ENCODE data around the gene CYREN. TPM values are rescaled to one million over a fixed set of nuclear protein-coding genes. Genes with fewer than 3 reads are reported as not detected.

Gene CYREN
- total and polyA plus RNA-seq, 9 of the 15 experiments (the other 6 are each of a cell fraction or from before 2014, with no cell fraction given), result 13.9 to 108 (median 88.8) TPM

DNA sequence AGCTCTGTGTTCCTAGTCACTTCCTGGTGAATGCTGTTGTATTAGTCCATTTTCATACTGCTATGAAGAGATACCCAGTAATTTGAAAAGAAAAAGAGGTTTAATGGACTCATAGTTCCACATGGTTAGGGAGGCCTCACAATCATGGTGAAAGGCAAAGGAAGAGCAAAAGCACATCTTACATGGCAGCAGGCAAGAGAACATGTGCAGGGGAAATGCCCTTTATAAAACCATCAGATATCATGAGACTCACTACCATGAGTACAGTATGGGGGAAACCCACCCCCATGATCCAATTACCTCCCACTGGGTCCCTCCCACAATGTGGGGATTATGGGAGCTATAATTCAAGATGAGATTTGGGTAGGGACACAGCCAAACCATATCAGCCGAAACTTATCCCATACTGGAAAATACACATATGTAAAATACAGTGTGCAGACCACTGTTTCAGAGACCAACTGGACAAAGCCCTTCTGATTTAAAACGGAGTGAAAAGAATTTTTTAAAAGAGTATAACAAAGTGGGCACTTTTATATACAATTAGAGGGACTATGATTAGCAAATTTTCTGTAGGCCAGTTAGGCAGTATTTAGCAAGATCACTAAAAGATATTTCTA is 8.0 kb downstream of the CYREN start (continued):
- TF ChIP-seq, protein P1, sequence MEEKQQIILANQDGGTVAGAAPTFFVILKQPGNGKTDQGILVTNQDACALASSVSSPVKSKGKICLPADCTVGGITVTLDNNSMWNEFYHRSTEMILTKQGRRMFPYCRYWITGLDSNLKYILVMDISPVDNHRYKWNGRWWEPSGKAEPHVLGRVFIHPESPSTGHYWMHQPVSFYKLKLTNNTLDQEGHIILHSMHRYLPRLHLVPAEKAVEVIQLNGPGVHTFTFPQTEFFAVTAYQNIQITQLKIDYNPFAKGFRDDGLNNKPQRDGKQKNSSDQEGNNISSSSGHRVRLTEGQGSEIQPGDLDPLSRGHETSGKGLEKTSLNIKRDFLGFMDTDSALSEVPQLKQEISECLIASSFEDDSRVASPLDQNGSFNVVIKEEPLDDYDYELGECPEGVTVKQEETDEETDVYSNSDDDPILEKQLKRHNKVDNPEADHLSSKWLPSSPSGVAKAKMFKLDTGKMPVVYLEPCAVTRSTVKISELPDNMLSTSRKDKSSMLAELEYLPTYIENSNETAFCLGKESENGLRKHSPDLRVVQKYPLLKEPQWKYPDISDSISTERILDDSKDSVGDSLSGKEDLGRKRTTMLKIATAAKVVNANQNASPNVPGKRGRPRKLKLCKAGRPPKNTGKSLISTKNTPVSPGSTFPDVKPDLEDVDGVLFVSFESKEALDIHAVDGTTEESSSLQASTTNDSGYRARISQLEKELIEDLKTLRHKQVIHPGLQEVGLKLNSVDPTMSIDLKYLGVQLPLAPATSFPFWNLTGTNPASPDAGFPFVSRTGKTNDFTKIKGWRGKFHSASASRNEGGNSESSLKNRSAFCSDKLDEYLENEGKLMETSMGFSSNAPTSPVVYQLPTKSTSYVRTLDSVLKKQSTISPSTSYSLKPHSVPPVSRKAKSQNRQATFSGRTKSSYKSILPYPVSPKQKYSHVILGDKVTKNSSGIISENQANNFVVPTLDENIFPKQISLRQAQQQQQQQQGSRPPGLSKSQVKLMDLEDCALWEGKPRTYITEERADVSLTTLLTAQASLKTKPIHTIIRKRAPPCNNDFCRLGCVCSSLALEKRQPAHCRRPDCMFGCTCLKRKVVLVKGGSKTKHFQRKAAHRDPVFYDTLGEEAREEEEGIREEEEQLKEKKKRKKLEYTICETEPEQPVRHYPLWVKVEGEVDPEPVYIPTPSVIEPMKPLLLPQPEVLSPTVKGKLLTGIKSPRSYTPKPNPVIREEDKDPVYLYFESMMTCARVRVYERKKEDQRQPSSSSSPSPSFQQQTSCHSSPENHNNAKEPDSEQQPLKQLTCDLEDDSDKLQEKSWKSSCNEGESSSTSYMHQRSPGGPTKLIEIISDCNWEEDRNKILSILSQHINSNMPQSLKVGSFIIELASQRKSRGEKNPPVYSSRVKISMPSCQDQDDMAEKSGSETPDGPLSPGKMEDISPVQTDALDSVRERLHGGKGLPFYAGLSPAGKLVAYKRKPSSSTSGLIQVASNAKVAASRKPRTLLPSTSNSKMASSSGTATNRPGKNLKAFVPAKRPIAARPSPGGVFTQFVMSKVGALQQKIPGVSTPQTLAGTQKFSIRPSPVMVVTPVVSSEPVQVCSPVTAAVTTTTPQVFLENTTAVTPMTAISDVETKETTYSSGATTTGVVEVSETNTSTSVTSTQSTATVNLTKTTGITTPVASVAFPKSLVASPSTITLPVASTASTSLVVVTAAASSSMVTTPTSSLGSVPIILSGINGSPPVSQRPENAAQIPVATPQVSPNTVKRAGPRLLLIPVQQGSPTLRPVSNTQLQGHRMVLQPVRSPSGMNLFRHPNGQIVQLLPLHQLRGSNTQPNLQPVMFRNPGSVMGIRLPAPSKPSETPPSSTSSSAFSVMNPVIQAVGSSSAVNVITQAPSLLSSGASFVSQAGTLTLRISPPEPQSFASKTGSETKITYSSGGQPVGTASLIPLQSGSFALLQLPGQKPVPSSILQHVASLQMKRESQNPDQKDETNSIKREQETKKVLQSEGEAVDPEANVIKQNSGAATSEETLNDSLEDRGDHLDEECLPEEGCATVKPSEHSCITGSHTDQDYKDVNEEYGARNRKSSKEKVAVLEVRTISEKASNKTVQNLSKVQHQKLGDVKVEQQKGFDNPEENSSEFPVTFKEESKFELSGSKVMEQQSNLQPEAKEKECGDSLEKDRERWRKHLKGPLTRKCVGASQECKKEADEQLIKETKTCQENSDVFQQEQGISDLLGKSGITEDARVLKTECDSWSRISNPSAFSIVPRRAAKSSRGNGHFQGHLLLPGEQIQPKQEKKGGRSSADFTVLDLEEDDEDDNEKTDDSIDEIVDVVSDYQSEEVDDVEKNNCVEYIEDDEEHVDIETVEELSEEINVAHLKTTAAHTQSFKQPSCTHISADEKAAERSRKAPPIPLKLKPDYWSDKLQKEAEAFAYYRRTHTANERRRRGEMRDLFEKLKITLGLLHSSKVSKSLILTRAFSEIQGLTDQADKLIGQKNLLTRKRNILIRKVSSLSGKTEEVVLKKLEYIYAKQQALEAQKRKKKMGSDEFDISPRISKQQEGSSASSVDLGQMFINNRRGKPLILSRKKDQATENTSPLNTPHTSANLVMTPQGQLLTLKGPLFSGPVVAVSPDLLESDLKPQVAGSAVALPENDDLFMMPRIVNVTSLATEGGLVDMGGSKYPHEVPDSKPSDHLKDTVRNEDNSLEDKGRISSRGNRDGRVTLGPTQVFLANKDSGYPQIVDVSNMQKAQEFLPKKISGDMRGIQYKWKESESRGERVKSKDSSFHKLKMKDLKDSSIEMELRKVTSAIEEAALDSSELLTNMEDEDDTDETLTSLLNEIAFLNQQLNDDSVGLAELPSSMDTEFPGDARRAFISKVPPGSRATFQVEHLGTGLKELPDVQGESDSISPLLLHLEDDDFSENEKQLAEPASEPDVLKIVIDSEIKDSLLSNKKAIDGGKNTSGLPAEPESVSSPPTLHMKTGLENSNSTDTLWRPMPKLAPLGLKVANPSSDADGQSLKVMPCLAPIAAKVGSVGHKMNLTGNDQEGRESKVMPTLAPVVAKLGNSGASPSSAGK (IDR thresholded peaks at IDR 0.05), result peak; percentile 50
- TF ChIP-seq, protein P2, sequence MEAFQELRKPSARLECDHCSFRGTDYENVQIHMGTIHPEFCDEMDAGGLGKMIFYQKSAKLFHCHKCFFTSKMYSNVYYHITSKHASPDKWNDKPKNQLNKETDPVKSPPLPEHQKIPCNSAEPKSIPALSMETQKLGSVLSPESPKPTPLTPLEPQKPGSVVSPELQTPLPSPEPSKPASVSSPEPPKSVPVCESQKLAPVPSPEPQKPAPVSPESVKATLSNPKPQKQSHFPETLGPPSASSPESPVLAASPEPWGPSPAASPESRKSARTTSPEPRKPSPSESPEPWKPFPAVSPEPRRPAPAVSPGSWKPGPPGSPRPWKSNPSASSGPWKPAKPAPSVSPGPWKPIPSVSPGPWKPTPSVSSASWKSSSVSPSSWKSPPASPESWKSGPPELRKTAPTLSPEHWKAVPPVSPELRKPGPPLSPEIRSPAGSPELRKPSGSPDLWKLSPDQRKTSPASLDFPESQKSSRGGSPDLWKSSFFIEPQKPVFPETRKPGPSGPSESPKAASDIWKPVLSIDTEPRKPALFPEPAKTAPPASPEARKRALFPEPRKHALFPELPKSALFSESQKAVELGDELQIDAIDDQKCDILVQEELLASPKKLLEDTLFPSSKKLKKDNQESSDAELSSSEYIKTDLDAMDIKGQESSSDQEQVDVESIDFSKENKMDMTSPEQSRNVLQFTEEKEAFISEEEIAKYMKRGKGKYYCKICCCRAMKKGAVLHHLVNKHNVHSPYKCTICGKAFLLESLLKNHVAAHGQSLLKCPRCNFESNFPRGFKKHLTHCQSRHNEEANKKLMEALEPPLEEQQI (IDR thresholded peaks at IDR 0.05), result 0 out of 2 replicates have a peak, but pooled peaks have one; percentile 40
- TF ChIP-seq CBX1 (IDR thresholded peaks at IDR 0.05; ENCODE audit: low read depth), result 0 out of 2 replicates have a peak, but pooled peaks have one; percentile 17
- TF ChIP-seq ZNF766 (CRISPR knock-in tag; conservative IDR thresholded peaks at IDR 0.05), result peak; percentile 81
